HG03439 (cell line): ENCODE data around the gene NT5M.
"Not testable (repeated sequence)": the region's sequence is repeated elsewhere in the genome, so short reads cannot be mapped to it uniquely, and the experiment has no call there.

ENCODE experiments used
- ATAC-seq: cut with Tn5 transposase; IDR thresholded peaks from one replicate; pipeline ENCODE4 v1.9.1; 2021; ENCODE audit warnings: mild to moderate bottlenecking, moderate library complexity; ENCODE audit not compliant: unreplicated experiment

The NT5M gene

DNA sequence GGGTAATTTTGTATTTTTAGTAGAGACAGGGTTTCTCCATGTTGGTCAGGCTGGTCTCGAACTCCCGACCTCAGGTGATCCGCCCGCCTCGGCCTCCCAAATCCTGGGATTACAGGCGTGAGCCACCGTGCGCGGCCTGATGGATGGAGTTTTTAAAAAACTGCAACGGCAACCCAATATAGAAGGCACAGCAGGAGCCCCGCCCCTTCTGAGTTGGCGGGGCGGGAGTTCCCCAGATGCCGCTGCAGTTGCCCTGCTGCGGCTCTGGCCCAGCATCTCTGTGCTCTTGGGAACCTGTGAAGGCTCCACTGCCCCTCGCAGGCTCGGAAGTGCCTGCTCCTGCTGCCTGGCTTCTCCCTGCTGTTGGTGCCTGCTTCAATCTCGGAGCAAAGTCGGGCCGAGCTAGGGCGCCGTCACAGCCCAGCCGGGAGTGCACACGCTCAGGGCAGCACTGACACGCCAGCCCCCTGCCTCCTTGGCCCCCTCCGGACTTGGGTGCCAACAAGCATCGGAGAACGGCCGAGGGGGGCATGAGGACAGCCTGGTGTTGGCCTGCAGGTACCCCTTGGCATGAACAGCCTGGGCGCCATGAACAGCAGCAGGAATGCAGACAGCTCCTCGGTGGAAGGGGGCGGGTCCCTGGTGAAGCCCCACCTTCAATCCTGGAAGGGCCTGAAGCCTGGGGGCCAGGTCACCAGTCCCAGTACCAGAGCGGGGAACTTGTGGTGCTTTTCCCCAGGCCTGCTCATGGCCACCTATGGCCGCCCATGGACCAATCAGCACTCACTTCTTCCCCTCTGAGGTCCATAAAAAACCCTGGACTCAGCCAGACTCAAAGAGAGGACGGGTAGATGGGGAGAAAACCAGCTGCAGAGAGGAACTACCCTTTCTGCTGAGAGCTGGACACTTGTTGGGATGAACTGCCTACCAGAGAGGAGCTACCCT, 2.3 kb upstream of the NT5M start:
- no peak for ATAC-seq

DNA sequence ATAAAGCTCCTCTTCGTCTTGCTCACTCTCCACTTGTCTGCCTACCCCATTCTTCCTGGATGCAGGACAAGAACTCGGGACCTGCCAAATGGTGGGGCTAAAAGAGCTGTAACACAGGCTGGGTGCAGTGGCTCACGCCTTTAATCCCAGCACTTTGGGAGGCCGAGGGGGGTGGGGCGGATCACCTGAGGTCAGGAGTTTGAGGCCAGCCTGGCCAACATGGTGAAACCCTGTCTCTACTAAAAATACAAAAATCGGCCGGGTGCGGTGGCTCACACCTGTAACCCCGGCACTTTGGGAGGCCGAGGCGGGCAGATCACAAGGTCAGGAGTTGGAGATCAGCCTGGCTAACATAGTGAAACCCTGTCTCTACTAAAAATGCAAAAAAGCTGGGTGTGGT, 1.5 kb upstream of the NT5M start:
- not testable (repeated sequence) for ATAC-seq

DNA sequence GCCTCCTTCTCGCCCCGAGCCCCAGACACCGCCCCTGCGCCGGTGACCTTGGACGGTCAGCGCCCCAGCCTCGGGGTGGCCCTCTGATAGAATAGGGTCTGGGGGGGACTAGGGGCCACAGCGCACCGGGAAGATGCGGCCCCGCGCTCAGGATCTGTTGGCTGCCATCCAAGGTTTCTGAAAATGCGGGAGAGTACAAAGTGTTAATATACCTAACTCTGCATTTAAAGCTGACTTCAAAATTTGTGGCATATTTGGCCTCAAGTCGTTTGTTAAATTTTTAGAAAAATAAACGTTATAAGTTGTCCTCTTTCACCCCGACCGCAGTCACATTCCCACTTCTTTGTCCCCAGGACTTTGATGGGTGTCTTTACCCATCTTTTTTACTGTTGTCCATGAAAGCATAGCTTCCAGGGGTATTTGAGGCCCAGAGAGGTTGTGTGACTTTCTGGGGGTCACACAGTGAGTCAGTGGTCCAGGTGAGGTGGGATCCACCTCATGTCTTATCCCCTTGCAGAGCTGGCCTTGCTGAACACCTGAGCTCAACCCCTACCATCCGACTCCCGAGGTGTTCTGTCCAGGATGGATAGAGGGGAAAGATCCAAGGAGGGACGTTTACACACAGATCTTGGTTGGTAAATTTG, 796 bp downstream of the NT5M start:
- ATAC-seq = no peak

DNA sequence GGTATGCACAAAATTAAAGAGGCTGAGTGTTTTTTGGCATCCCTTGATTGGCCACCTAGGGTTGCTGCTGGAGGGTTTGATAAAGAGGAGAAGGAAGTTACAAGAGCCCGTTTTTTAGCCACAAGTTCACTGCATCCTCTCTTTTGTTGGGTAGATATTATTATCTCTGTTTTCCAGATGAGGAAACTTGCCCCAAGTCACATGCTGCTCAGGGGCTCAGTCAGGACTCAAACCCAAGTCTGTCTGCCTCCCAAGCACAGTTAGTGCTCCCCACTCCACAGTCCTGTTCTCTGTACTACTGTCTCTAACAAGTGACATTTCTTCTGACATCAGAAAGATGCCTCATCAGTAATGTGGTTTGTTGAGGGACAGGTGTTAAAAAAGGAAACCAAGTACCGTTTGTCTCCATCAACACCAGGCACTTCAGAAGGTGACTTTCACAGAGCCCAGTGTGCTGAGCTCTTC, 1.4 kb downstream of the NT5M start:
- no peak for ATAC-seq

DNA sequence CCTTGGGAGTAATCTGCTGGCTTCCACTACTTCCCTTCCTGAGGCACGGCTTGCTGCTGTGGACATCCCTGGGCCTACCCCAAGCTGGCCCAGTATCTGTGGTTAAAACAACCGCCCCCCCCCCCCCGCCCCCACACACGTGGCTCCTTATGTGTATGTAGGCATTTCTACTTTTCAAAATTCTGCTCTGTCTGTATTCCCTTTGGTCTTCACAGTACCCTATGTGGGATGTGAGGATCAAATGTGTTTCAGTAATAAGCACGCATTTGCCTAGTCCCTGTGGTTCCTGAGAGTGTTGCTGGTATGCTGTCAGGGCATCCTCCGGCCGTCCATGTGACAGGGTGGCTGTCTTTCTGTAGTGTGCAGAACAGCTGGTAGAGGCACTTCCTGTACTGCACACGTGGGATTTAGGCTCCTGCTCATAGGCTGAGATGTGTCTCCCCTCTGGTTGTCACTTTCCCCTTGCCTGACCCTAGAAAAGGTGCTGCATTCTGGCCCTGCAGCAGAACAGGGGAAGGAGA, 2.2 kb downstream of the NT5M start:
- ATAC-seq = peak; percentile 63

DNA sequence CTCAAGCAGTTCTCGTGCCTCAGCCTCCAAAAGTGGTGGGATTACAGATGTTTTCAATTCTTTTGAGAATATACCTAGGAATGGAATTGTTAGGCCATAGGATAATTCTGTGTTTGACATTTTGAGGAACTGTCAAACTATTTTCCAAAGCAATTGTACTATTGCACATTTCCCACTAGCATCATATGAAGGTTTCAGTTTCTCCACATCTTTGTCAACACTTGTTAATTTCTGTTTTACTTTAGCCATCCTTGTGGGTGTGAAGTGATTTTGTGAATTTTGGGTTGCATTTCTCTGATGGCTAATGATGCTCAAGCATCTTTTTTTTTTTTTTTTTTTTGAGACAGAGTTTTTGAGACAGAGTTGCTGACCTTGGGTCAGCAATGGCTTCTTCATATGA, 6.2 kb downstream of the NT5M start:
- ATAC-seq = no peak

DNA sequence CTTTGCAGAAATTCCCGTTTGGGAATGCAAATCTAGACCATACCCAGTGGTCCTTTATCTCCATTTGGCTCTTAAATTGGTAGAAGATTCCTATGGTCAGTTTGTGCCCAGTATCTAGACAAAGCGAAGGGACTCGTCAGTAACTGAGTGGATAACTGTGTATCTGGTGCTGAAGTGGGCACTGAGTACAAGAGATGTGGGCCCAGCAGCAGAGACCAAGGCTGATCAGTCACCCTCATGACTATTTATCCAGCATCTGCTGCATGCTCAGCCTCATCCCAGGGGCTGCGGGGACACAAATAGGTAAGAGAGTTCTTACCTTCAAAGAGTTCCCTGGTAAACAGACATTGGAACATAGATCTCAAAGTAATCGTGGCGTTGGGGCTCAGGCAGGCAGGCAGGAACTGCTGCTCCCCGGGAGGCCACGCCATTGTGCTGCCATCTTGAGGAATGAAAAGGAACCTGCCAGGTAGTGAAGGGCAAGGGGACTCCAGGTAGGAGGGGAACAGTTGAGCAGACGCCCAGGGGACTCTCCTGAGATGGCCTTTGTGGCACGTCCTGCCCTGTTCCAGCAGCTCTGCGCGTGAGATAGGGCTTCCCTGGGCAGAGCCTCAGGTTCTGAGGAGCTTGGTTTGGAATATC, 10.3 kb downstream of the NT5M start:
- no peak for ATAC-seq

DNA sequence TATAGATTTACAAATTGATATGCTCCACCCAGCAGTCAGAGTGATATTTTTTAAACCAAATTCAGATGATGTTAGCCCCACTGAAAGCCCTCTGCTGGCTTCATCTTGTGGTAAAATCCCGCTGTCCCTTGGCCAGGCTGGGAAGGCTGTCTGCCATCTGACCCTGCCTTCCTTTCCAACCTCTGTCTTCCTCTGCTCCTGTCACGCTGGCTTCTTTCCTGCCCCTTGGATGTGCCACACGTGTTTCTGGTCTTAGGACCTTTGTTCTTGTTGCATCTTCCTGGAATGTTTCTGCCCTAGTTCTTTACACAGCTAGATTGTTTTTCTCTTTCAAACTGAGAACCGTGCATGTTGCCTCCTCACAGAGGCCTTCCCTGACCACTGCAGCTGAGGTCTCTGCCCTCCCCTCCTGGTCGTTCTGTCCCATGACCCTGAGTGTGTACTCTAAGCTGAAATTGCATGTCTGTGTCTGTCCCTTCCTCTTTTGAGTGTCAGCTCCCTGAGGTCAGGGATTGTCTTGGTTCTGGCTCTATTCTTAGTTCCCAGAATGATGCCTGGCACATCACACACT, 11.4 kb downstream of the NT5M start:
- no peak for ATAC-seq

DNA sequence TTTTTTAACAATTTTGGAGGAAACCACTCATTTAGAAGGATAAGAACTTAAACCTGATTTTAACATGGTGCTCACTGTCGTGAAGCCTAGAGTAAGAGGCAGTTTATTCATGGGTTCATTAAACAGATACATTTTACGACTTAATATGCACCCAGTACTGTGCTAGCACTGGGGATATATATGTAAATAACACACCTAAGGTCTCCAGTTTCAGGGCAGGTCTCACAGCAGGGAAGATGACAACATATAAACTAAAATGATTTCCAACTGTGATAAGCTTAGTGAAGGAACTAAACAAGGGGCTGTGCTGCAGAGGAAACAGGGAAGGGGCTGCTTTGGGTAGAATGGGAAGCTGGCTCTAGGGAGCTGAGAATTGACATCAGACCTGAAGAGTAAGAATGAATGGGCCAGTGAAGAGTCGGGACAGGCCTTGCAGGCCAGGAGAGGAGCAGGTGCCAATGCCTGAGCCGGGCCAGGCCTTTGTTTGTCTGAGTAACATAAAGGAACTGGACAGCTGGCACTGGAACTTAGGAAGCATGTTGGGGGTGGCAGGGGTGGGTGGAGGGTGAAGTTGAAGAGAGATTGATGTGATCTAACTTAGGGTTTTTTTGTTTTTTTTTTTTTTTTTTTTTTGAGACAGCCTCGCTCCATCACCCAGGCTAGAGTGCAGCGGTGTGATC, 12.1 kb downstream of the NT5M start:
- no peak for ATAC-seq

DNA sequence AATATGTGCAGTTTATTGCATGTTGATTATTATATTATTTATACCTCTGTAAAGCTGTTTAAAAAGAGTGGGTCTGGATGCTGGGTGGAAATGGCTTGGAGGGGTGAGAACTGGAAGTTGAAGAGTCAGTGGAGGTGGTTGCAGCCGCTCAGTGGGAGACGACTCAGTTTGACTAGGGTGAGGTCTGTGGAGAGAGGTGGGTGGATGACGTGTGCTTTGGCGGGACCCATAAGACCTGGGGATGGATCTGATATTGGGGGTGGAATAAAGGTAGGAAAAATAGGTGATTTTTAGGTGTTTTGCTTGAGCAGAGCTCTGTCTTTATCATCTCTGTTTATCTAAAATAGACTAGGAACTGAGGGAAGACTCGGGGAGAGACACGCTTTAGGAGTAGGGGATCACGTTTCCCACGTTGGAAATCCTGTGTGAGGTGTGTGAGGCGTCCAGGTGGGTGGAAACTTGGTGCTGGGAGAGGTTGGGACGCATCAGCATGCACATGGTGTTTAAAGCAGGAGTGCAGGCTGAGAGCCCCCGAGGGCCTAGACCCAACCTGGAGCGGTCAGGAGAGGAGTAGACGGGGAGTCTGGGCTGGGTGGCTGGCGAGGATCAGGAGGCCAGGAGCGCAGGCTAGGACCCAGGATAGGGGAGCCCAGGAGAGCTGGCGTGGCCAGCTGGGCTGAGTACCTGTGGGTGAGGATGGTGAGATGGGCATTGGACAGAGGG, 17.2 kb downstream of the NT5M start:
- no peak for ATAC-seq

DNA sequence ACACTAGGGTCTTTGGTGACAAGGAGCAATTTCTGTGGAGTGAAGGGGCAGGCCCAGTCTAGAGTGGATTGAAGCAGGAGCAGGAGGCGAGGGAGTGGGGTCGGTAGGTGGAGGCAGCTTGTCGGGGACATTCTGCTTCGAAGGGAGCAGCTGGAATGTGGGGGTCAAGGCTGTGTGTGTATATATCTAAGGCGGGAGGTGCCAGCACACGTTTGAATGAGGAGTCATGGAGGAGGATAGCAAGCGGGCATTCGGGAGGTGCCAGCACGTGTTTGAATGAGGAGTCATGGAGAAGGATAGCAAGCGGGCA, 17.7 kb downstream of the NT5M start:
- no peak for ATAC-seq

DNA sequence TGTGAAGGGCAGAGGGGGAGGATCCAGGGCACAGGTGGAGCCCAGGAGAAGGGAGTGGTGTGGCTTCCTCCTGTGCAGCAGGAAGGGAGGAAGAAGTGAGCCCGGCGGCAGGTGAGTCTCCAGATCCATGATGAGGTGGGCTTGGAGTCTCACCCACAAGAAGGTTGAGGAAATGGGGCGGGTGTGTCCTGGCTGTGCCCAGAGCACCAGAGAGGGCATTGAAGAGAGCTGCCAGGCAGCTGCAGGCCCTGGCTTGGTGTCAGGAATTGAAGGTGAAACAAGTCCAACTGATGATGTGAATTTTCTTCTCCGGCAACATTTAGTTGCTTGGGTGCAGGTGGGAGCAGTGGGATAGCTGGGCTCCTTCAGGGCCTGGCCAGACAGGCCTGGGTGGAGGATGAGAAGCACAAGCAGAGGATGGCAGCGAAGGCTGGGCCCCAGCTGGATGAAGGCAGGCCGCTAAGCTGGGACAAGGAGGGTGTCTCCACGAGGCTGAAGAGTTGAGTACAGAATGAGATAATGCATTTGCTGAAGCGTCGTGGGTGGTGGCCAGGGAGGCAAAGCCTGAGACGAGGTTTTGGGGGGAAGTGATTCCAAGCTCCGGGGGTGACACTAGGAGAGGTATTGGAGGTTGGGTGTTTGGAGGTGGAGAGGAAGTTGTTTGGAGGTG, 18.3 kb downstream of the NT5M start:
- no peak for ATAC-seq

DNA sequence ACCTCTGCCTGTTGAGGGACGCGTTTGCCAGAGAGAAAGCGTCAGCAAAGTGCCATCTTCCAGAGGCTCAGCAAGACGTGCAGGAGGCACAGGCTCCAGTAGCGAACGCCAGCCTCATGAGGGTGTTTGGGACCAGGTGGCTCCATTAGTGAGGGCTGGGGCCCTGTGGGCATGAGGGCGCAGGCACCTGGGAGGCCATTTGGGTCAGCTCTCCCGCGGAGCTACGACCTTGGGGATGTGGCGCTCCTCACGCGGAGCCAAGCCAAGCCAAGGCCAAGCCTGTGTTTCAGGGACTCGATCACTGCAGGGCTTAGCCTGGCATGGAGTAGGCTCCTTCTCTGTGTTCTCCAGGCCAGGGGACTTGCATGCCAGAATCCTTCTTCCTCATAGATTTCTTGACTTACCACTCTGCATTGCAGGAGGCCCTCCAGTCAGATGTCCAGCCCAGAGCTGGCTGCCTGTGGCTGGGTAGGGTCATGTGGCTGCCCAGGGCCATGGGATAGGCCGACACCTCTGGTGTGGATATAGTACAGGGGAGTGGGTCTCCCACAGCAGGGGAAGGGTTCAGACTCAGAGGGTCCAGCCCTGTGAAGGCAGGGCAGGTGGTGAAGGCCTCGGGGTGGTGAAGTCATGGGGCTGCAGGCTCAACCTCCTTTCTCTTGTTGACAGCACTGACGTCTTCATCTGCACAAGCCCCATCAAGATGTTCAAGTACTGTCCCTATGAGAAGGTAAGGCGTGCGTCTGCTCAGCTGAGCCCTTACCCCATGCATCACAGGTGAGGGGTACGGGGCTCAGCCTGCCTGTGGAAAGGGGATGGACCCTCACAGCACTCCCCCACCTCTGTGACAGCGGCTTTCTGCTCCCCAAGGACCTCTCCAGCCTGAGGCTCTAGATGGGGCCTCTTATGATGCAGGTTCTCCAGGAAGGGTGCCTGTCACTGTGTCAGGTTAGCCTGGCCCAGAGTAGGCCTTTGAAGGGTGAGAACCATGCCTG, 19.6 kb downstream of the NT5M start:
- no peak for ATAC-seq

DNA sequence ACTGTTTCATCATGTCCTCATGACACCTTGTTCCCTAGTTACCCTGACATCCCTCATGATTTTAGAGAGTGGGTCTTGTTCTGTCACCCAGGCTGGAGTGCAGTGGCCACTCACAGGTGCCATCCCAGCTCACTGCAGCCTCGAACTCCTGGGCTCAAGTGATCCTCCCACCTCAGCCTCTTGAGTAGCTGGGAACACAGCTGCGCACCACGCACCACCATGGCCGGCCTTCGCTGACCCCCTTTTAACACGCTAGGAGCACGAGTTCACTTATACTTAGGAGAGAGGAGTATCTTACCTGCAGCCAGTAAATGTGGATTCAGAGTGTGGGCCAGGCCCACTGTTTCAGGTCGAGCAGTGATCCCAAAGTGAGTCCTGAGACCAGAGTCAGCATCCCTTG, 21.4 kb downstream of the NT5M start:
- ATAC-seq = no peak

DNA sequence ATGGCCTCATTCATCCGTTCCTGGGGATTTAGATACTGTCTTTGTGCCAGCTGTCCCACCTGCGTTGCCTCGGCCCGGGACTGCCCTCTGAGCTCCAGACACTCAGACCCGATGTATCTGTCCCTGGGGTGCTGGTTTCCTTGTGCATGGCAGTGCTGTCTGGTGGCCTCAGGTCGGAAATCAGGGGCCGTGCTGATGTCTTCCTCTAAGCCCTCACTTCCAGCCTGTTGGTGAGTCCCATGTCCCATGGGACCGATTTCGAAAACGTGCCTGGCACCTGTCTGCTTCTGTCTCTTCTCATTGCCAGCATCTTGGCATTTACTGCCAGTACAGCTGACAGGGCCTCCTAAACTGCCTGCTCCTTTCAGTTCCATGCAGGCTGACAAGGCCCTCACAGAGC, 22.1 kb downstream of the NT5M start:
- ATAC-seq = no peak

DNA sequence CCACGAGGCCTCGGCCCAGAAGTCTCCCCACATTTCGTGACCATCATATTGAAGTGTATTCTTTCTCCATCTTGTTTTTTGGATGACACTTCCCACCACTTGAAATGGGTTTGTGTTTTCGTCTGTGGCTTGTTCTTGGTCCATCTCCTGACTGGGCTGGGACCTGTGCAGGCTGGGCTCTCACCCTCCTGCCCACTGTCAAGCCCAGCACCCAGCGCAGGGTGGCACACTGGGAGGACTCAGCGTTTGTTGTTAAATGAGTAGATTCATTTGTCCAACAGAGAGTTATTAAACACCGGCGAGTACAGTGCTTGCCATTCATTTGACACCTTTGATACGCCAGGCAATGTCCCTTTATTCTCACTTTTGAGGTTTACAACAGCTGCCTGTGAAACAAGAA, 22.6 kb downstream of the NT5M start:
- ATAC-seq = no peak

DNA sequence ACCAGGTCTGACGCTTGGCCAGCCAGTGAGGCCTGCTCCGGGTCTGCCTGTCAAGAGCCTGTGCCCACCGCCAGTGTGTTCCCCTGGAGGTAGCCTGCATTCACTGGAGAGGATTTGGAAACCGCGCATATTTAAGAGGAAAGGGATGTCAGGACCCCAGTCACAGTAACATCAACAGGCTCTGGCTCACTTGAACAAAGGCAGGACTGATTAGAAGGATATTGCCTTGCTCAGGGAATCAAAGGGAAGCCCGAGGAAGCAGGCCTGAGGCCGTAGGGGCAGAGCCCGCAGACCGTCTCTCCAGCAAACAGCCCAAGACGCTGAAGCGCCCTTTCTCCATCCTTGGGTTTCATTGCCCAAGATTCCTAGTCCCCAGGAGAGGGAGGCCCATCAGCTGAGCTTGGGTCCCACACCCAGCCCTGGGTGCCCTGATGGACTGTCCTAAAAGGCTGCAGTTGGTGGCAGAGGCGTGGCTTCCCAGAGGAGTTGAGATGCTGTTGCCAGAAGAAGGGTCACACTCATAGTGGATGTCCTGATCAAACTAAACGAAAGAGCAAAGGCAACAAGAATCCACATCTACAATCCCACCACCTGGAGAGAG, 23.2 kb downstream of the NT5M start:
- no peak for ATAC-seq

DNA sequence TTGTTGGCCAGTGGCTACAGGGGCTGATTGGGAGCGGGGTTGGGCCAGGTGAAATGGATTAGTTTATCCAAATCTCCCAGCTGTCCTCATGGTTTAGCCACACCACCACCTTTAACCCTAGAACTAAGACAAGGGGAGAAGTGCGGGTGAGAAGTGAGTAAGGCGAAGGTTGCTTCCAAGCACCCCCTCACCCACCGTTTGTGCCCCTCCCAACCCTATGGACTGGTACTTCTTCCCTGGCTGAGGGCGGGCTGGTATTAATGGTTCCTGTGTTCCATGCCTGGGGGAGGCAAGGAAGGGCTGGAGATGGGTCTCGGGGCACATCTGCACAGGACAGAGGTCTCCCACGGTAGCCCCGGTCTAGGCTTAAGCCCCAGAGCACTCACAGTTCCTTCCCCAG, 25.1 kb downstream of the NT5M start:
- ATAC-seq = no peak
